NCI-H526 treated with DMSO at 0.1 percent for 48 hours (cell line): Measurements from ENCODE around the gene LILRA1.
"Not testable (repeated sequence)": the region's sequence is repeated elsewhere in the genome, so short reads cannot be mapped to it uniquely, and the experiment has no call there.

Source experiments
- DNase-seq: peaks from one replicate; lab custom pipeline; 2025; lab: John Stamatoyannopoulos, UW

LILRA1 gene

GRCh38 chr19:54624934-54625730 is 31.7 kb downstream of the LILRA1 start:
- DNase-seq: not testable (repeated sequence)

DNA sequence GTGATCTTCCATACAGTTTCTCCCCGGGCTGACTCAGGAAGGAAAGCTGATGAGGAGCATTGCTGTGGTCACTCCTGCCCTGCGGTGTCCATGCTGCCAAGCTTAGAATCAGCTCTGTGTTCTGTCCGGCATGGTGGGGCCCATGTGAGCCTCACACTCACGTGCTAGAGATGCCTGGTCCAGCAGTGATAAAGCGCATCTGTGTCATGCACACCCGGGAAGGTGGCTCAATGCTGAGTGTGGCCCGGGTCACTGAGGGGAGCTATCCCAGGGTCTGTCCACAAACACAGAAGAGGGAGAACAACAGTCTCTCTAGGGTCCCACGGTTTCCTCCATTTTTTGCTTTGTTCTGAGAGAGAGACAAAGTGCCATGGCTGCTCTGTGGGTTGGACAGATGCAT is 33.3 kb downstream of the LILRA1 start:
- no peak for DNase-seq

- not testable (repeated sequence) for DNase-seq
Measured at GRCh38 chr19:54627912-54628311, 34.5 kb downstream of the LILRA1 start.

DNA sequence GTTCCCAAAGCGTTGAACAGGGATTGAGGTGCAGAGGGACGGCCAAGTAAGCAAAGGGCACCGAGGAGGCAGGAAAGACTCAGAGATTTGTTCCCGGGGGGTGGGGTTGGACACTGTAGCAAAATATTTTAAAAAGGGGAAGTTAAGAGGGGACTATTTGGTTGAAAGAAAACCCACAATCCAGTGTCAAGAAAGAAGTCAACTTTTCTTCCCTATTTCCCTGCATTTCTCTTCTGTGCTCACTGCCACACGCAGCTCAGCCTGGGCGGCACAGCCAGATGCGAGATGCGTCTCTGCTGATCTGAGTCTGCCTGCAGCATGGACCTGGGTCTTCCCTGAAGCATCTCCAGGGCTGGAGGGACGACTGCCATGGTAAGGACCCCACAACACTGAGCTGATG is 36.8 kb downstream of the LILRA1 start, which contains the start of gene LILRB1:
TSS of gene LILRB1 (plus strand) at position 223 of the 400 bp plus-strand sequence. CDS start 590 bp downstream, outside the sequence.
- not testable (repeated sequence) for DNase-seq

DNA sequence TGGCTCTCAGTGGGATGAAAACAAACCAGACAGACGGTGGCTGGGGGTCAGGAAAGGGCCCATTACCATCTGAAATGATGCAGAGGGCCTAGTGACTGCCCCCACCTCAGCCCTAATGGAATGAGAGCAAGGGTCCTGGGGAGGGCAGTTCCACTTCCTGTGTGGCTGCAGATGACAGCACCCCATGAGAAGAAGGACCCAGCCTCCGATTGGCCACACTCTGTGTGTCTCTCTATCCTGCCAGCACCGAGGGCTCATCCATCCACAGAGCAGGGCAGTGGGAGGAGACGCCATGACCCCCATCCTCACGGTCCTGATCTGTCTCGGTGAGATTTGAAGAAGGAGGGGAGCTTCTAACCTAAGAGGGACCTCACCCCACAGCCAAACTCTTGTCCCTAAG is 37.4 kb downstream of the LILRA1 start:
- no peak for DNase-seq

GRCh38 chr19:54631489-54632337 is 38.3 kb downstream of the LILRA1 start:
- DNase-seq: not testable (repeated sequence)

DNA sequence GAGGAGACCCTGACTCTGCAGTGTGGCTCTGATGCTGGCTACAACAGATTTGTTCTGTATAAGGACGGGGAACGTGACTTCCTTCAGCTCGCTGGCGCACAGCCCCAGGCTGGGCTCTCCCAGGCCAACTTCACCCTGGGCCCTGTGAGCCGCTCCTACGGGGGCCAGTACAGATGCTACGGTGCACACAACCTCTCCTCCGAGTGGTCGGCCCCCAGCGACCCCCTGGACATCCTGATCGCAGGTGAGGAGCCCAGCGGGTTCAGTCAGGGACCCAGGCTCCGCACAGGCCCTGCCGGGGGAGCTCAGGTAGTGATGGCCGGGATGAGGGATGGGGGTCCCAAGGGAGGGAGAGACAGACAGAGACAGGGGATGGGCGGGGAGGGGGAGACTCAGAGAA is 39.1 kb downstream of the LILRA1 start:
- DNase-seq: not testable (repeated sequence)

GRCh38 chr19:54633401-54633800 is 40.0 kb downstream of the LILRA1 start:
- DNase-seq: no peak

GRCh38 chr19:54636081-54636480 is 42.6 kb downstream of the LILRA1 start:
- not testable (repeated sequence) for DNase-seq

DNA sequence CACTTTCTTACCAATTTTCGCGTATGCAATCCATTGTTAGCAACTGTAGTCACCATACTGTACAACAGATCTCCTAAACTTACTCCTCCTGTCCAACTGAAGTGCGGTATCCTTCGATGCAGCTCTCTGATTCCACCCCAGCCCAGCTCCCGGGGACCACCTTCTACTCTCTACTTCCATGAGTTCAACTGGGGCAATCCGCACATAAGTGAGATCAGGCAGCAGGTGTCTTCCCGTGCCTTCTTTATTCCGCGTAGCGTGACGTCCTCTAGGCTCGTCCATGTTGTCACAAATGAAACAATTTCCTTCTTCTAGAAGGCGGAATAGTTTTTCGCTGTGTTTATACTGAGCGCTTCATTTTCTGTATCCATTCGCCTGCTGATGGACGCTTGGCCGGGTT is 45.3 kb downstream of the LILRA1 start:
- no peak for DNase-seq

DNA sequence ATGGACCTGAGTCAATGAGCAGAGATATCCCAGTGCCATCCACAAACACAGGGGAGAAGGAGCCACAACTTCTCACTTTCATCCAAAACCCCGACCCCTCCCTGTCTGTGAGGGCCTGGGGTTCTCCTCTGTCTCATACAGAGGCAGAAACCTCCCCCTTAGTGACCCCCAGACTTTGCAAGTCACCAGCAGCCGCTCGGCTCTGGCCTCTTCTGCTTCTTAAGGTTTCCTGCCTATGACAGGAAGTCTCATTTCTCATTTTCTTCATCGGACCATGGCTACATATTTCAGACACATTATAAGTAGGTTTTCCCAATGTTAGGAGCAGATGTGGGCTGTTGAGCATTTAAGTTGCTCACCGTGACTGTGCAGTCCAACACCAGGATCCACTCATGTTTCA is 49.5 kb downstream of the LILRA1 start:
- not testable (repeated sequence) for DNase-seq

DNA sequence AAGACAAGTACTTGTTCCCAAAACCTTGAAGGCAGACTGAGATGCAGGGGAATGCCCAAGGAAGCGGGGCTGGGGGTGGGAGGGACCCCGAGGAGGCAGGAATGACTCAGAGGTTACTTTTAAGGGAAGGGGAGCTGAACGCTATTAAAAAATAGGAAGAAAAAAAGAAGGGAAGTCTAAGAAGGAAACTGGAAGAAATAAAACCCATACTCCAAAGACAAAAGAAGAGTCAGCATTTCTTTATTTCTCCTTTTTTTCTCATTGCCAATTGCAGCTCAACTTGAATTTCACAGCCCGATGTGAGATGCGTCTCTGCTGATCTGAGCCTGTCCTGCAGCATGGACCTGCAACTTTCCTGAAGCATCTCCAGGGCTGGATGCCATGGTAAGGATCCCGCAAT is 50.2 kb downstream of the LILRA1 start:
- DNase-seq: not testable (repeated sequence)

DNA sequence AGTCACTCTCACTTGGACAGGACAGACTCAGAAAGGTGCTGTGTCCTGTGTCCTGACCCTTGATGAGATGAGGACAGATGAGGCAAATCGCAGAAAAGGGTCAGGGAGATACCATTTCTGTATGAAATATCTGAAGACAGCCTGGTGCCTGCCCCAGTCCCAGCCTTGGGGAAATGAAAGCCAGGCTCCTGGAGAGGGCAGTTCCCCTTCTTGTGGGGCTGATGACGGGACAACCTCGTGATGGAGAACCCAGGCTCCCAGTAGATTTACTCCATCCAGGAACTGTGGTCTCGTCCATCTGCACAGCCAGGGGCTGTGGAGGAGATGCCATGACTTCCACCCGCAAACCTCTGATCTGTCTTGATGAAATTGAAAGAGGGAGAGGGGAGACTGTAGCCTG is 50.6 kb downstream of the LILRA1 start:
- no peak for DNase-seq

- no peak for DNase-seq
Measured at GRCh38 chr19:54646331-54646841, 53.0 kb downstream of the LILRA1 start.

- DNase-seq: no peak
Measured at GRCh38 chr19:54648129-54648528, 54.7 kb downstream of the LILRA1 start.

- DNase-seq: no peak
Measured at GRCh38 chr19:54650108-54650655, 56.8 kb downstream of the LILRA1 start.
